Sigmoid colon (tissue), 4 donors: Measurements from ENCODE around the gene ZBTB7C.

Source experiments
- CTCF ChIP-seq, 4 experiments: fragments of 450-650 bp in 3 of 4; fragments of 200-600 bp in 1 of 4; IDR thresholded peaks; one replicate each; pipeline ENCODE4 v1.5.1; 2016 to 2019; ENCODE audit warnings: antibody characterized with exemption in 4 of 4, mild to moderate bottlenecking in 3 of 4, moderate library complexity in 2 of 4
- POLR2AphosphoS5 ChIP-seq, 4 donors: sonication (generic); formaldehyde crosslinking; IDR thresholded peaks; one replicate each; pipeline ENCODE4 v1.6.1; 2017; ENCODE audit warnings: antibody characterized with exemption in 4 of 4

- TF ChIP-seq POLR2AphosphoS5 (IDR thresholded peaks at IDR 0.05) (no peak), CTCF (IDR thresholded peaks at IDR 0.05) (no peak)
Measured at GRCh38 chr18:48393170-48393569, 16.0 kb downstream of the ZBTB7C start.
